Breast epithelium (tissue), 4 donors: ENCODE measurements around the gene SCN2B. TPM values are rescaled to one million over a fixed set of nuclear protein-coding genes. Genes with fewer than 3 reads are reported as not detected.
A peak's percentile ranks its signal among the peaks of the same experiment; 100 is the strongest.
"Not testable (repeated sequence)": the region's sequence is repeated elsewhere in the genome, so short reads cannot be mapped to it uniquely, and the experiment has no call there.

ENCODE experiments used
- DNase-seq, 2 donors: peaks; one replicate each; pipeline ENCODE4 v3.0.0-alpha.2; 2019; ENCODE audit warnings: low spot score in 2 of 2
- H3K27ac ChIP-seq, 2 donors: fragments of 200-600 bp; sonication (generic) in 1 of 2; one replicate each; pipeline ENCODE4 v1.5.1; 2016 to 2019; ENCODE audit warnings: mild to moderate bottlenecking in 1 of 2
- H3K27me3 ChIP-seq, 2 donors: fragments of 200-600 bp; sonication (generic) in 1 of 2; one replicate each; pipeline versions ENCODE4 v1.5.1 to v1.6.0; 2017 to 2019; ENCODE audit warnings: control low read depth in 1 of 2, mild to moderate bottlenecking in 1 of 2
- H3K36me3 ChIP-seq: fragments of 200-600 bp; one replicate; pipeline ENCODE4 v1.5.1; 2019
- H3K4me1 ChIP-seq, 2 donors: fragments of 200-600 bp; sonication (generic); one replicate each; pipeline ENCODE4 v1.5.1; 2016 to 2019; ENCODE audit warnings: control low read depth in 1 of 2
- H3K4me3 ChIP-seq, 3 donors: fragments of 200-600 bp; sonication (generic); 1 replicate in 2 of 3; 2 replicates in 1 of 3; pipeline ENCODE4 v1.5.1; 2016 to 2019; ENCODE audit warnings: mild to moderate bottlenecking in 3 of 3, moderate library complexity in 2 of 3
- H3K9me3 ChIP-seq, 2 donors: fragments of 200-600 bp; sonication (generic) in 1 of 2; one replicate each; pipeline ENCODE4 v1.5.1; 2016 to 2019; ENCODE audit warnings: control low read depth in 1 of 2
- POLR2A ChIP-seq: fragments of 450-650 bp; IDR thresholded peaks from one replicate; pipeline ENCODE4 v1.6.1; 2016; ENCODE audit warnings: antibody characterized with exemption, mild to moderate bottlenecking, moderate library complexity
- POLR2AphosphoS5 ChIP-seq, 3 donors: sonication (generic); formaldehyde crosslinking; IDR thresholded peaks; one replicate each; pipeline ENCODE4 v1.6.1; 2017; ENCODE audit warnings: antibody characterized with exemption in 3 of 3
- intact Hi-C: fragments of 100-400 bp; cut with DNase I; formaldehyde crosslinking; loops from one replicate; pipeline ENCODE4 v1.15.1; 2023; ENCODE audit warnings: low total_unique reads
- total RNA-seq, 3 donors: library from RNA; depleted of rRNA; stranded (reverse); fragments of >200 nt; gene quantifications; one replicate each; pipeline ENCODE4 v1.1.0, GENCODE V29; 2016
- TF ChIP-seq, protein P1 (sequence below), 3 donors: fragments of 450-650 bp; IDR thresholded peaks; one replicate each; pipeline ENCODE4 v1.5.1; 2016 to 2017; ENCODE audit warnings: antibody characterized with exemption in 3 of 3, mild to moderate bottlenecking in 3 of 3, moderate library complexity in 3 of 3

The SCN2B gene
- total RNA-seq, 3 donors from 2014 or later = under 0.01 to 0.88 (median 0.16) TPM

DNA sequence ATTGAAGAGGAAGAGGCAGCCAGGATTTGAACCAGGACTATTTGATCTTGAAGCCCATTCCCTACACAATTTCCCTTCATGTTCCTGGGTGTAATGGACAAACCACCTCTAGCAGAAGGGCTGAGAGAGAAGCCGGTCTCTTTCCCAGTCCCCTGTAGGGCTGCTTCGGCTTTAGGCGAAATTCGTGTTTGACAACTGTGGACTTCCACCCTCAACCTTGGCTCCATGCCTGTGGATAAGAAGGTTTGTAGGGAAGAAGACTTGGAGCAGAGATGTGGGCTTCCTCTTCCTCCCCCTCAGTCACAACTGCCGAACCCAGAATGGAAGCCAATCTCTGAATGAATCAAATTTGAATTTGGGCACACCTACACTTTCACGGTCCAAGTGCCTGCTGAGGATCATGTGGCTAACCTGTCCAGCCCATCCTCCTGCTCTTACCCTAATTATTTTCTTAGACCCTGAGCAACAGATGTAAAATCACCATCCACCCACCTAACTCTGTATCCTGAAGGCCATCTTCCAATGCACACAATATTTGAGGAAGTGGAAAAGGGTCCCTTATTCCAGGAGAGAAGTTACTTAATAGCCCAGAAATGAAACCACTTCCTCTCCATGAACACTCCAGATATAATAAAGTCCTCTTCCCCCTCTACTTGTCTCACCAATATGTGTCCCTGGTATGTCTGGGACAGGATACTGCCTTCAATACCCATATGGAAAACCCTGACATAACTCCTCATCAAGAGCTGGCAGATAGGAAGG, 10.1 kb upstream of the SCN2B start:
- Histone ChIP-seq H3K9me3 (no peaks in the 10 kb centered on the region), H3K27me3 (no peaks in the 10 kb centered on the region), H3K4me1 (no peaks in the 10 kb centered on the region), H3K36me3 (no peaks in the 10 kb centered on the region), H3K4me3 (no peak overlapping the region), H3K27ac (no peak overlapping the region)
- DNase-seq = no peak
- intact Hi-C loops = no loop called here
- TF ChIP-seq, protein P1, sequence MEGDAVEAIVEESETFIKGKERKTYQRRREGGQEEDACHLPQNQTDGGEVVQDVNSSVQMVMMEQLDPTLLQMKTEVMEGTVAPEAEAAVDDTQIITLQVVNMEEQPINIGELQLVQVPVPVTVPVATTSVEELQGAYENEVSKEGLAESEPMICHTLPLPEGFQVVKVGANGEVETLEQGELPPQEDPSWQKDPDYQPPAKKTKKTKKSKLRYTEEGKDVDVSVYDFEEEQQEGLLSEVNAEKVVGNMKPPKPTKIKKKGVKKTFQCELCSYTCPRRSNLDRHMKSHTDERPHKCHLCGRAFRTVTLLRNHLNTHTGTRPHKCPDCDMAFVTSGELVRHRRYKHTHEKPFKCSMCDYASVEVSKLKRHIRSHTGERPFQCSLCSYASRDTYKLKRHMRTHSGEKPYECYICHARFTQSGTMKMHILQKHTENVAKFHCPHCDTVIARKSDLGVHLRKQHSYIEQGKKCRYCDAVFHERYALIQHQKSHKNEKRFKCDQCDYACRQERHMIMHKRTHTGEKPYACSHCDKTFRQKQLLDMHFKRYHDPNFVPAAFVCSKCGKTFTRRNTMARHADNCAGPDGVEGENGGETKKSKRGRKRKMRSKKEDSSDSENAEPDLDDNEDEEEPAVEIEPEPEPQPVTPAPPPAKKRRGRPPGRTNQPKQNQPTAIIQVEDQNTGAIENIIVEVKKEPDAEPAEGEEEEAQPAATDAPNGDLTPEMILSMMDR (IDR thresholded peaks at IDR 0.05) = no peak
- TF ChIP-seq POLR2AphosphoS5 (IDR thresholded peaks at IDR 0.05) (no peak), POLR2A (no peak)

DNA sequence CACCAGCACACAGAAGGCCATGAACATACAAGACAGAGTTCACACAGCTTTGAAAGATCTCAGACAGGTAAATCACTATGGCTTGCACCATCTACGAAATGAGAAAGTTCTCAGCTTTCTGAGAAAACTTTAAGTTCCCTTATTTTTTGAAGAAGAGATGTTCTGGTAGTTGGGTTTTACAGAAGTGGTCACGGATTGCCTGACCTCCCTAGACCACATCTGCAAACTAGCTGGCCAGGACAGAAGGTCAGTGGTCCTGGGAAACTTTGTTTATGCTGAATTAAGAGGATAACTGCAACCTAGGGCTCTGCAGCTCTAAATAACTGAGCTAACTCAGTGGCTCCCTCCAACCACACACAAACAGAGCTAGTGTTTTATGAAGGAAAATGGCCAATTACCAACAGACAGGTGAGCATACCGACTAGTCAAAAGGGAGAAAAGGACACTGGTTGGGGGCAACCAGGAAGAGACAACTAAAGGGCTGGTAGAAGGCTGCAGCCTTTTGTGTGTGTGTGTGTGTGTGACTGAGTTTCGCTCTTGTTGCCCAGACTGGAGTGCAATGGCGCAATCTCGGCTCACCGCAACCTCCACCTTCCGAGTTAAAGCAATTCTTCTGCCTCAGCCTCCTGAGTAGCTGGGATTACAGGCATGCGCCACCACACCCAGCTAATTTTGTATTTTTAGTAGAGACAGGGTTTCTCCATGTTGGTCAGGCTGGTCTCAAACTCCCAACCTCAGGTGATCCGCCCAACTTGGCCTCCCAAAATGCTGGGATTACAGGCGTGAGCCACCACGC, 8.5 kb upstream of the SCN2B start:
- DNase-seq = no peak
- intact Hi-C loops = no loop called here
- Histone ChIP-seq H3K36me3 (no peaks in the 10 kb centered on the region), H3K27me3 (no peaks in the 10 kb centered on the region), H3K4me3 (no peak overlapping the region), H3K4me1 (peaks cover 0 to 5% of the 10 kb centered on the region in 2 donors), H3K27ac (no peak overlapping the region), H3K9me3 (no peaks in the 10 kb centered on the region)
- no peak for TF ChIP-seq POLR2AphosphoS5 (IDR thresholded peaks at IDR 0.05)

DNA sequence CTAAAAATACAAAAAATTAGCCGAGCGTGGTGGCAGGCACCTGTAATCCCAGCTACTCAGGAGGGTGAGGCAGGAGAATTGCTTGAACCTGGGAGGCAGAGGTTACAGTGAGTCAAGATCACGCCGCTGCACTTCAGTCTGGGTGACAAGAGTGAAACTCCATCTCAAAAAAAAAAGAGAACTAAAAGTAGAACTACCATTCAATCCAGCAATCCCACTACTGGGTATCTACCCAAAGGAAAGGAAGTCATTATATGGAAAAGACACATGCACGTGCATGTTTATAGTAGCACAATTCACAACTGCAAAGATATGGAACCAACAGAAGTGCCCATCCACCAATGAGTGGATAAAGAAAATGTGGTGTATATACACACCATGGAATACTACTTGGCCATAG, 7.3 kb upstream of the SCN2B start:
- H3K36me3 ChIP-seq, H3K9me3 ChIP-seq, H3K27me3 ChIP-seq, intact Hi-C loops, H3K4me1 ChIP-seq, H3K27ac ChIP-seq, DNase-seq, H3K4me3 ChIP-seq: not testable (repeated sequence)

DNA sequence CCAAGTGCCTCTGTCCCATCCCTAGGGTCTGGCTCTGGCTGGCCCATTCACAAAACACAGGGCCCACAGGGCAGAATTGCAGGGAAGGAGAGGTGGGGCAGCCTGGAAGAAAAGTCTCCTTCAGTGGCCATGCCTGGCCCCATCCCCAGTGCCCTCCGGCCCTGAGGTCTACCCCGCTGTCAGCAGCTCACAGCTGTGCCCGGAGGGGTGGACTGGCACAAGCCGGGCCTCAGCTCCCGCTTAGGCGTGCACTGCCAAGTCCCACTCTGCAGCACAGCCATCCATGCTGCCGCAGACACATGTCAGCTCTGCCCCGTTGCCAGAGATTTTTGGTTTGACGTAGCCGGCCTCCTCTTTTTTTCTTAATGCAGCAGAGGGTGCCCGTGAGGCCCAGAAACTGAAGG, 3.9 kb upstream of the SCN2B start:
- H3K27ac ChIP-seq = peak overlapping the region; percentile 61 to 74
- H3K4me3 ChIP-seq = peak overlapping the region in 2 of 3 donors; percentile 10 to 49
- intact Hi-C loops = no loop called here
- H3K27me3 ChIP-seq = no peaks in the 10 kb centered on the region
- H3K36me3 ChIP-seq = no peaks in the 10 kb centered on the region
- TF ChIP-seq POLR2AphosphoS5 (IDR thresholded peaks at IDR 0.05) (no peak), POLR2A (no peak)
- TF ChIP-seq, protein P1 (IDR thresholded peaks at IDR 0.05) = no peak
- H3K4me1 ChIP-seq = peaks cover 0 to 5% of the 10 kb centered on the region in 2 donors
- no peaks in the 10 kb centered on the region for H3K9me3 ChIP-seq
- peak in 1 of 2 donors; percentile 41 for DNase-seq

DNA sequence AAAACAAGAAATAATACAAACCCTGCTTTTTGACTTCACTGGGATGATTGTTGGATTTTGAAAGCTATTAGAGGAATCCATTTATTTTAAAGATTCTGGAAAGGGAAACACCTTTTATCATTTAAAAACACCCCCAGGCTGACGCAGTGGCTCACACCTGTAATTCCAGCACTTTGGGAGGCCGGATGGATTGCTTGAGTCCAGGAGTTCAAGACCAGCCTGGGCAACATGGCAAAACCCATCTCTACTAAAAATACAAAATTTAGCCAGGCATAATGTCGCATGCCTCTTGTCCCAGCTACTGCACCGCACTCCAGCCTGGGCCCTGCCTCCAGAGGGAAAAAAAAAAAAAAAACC, 317 bp upstream of the SCN2B start:
- intact Hi-C loops = no loop called here
- Histone ChIP-seq H3K9me3 (no peaks in the 10 kb centered on the region), H3K4me3 (no peak overlapping the region), H3K27me3 (no peaks in the 10 kb centered on the region), H3K27ac (no peak overlapping the region), H3K4me1 (peaks cover 3 to 5% of the 10 kb centered on the region in 2 donors), H3K36me3 (no peaks in the 10 kb centered on the region)
- DNase-seq = no peak
- TF ChIP-seq POLR2A (no peak), POLR2AphosphoS5 (IDR thresholded peaks at IDR 0.05) (no peak)
- TF ChIP-seq, protein P1 (IDR thresholded peaks at IDR 0.05) = no peak
